Endometrial microvascular endothelial cells (primary cell): ENCODE measurements around the gene DPRX. TPM values are rescaled to one million over a fixed set of nuclear protein-coding genes. Genes with fewer than 3 reads are reported as not detected.

ENCODE experiments used
- in situ Hi-C: cut with HindIII; loops from 2 replicates; pipeline ENCODE4 v1.10.0; 2017; ENCODE audit warnings: low sequenced_read_pairs, low pct_unique_long_range_greater_than_20kb; ENCODE audit errors: inconsistent ontology term
- total RNA-seq: library from RNA; depleted of rRNA; stranded (reverse); fragments of >200 nt; gene quantifications from one replicate; pipeline ENCODE4 v1.2.3, GENCODE V29; 2015; ENCODE audit errors: inconsistent ontology term

The DPRX gene, protein sequence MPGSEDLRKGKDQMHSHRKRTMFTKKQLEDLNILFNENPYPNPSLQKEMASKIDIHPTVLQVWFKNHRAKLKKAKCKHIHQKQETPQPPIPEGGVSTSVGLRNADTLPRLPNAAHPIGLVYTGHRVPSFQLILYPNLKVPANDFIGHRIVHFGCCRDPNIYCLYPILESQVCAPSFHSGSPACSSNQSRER
- not detected for total RNA-seq

DNA sequence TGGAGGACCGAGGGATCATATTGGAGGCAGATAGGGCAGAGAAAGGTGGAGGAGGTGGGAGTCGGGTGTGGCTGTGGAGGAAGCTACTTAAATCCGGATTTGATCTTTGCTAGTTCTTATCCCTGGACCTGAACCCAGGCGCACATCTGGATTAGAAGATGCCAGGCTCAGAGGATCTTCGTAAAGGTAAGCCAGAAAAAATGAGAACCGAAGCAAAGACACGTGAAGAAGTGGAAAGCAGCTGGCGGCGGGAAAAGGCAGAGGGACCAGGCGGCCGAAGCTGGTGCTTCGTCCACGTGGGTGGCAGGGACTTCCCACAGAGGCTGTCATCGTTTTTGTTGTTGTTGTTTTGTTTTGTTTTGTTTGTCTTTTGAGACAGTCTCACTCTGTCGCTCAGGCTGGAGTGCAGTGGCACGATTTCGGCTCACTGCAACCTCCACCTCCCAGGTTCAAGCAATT lies at the start of gene DPRX:
Gene DPRX (plus strand): TSS at position 51 of the 459 bp plus-strand sequence. CDS start 108 bp downstream, at position 159.
- in situ Hi-C loops: no loop called here

DNA sequence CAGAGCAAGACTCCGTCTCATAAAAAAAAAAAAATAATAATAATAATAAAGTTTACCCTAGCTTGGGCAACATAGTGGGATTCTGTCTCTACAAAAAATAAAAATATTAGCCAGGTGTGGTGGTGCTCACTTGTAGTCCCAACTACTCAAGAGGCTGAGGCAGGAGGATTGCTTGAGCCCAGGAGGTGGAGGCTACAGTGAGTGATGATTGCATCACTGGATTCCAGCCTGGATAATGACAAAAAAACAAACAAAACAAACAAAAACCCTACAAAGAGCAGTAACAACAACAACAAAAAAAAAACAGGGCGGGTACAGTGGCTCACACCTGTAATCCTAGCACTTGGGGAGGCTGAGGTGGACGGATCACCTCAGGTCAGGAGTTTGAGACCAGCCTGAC lies 48.6 kb upstream of the DPRX start:
- in situ Hi-C loops: no loop called here

DNA sequence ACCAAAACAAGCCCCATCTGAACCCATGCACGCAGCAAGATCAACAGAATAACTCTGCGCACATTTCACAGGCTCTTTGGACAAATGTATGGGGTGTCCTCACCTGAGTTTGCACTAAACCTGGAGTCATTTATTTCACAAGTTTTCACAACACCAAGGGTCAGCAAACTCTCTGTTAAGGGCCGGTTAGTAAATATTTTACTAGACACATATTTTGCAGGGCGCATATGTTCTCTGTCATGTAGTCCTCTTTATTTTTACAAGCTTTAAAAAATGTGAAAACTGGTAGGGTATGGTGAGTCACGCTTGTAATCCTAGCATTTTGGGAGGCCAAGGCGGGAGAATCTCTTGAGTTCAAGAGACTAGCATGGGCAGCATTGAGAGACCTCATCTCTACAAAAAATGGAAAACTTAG lies 45.5 kb upstream of the DPRX start:
- in situ Hi-C loops: no loop called here

DNA sequence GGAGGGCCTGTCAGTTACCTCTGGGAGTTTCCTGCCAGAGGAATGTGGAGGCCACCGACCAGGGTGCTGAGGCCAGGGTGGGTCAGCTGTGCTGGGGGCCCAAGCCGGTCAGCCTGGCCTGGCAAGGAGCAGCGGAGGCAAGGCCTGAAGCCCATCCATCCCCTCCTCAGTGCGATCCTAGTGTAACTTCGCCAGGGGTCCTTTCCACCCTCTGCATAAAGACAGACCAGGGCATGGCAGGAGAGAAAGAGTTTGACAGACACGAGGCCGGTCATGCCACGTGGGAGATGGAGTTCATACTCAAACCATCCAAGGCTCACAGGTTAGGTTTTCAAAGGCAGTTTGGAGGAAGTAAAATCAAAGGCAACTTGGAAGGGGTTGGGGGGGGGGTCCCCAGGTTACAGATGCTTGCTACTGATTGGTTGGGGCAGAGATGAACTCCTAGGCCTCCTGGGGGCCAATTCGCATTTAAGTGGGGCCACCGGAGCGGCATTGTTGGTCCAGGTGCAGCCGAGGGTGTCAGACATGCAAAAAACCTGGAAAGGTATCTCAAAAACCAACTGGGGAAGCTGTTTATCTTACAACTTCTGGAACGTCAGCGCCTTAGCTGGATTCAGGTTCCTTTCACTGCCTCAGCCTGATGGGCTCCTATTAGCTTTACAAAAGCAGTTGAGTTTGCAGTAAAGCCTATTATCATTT lies 36.8 kb upstream of the DPRX start:
- in situ Hi-C loops: no loop called here

DNA sequence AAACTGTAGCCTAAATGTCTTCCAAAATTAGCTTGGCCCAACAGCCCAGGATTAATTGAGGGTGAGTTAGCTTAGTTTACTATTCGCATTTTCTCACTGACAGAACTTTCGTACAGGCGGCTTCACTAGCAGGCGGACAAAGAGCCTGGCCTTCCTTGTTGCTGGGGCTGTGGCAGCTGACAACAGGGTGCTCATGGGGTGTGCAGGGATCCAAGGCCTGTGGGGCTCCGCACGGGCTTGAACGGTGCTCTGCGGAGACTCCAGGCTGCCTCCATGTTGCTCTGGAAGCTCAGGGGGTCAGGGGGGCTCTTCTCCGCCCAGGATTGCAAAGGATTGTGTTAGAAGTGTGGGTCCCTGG lies 36.3 kb upstream of the DPRX start:
- in situ Hi-C loops: no loop called here

DNA sequence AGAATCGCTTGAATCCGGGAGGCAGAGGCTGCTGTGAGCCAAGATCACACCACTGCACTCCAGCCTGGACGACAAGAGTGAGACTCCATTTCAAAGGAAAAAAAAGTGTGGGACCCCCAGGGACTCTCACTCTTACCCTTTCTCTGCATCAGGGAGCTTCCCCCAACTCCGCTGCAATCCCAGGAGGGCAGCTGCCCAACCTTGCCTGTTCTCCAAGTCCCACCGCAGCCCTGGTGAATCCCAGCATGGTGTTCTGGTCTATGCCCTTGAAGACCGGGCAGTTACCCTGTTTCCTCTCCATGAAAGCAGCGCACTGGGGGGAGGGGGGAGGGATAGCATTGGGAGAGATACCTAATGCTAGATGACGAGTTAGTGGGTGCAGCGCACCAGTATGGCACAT lies 35.7 kb upstream of the DPRX start:
- in situ Hi-C loops: no loop called here

DNA sequence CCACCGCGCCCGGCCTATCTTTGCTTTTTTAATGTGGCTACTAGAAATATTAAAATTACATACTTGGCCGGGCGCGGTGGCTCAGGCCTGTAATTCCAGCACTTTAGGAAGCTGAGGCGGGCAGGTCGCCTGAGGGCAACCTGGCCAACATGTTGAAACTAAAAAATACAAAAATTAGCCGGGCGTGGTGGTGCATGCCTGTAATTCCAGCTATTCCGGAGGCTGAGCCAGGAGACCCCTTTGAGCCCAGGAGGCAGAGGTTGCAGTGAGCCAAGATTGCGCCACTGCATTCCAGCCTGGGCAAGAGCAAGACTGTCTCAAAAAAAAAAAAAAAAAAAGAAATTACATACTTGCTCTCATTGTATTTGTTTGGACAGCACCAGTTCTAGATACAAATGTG lies 34.8 kb upstream of the DPRX start:
- in situ Hi-C loops: no loop called here

DNA sequence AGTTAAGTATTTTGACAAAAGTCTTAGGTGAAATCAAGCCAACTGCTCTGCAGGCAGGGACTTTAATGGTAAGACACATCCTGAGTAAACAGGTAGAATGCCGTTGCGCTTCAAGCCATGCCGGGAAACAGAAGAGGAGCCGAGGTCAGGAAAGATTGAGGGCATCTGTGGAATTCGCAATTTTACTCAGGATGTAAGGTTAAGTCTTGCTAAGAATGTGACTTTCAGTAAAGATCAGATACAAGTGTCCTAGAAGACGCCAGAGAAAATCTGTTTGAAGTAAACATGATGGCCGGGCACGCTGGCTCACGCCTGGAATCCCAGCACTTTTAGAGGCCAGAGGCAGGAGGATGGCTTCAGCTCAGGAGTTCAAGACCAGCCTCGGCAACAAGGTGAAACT lies 33.4 kb upstream of the DPRX start:
- in situ Hi-C loops: no loop called here

DNA sequence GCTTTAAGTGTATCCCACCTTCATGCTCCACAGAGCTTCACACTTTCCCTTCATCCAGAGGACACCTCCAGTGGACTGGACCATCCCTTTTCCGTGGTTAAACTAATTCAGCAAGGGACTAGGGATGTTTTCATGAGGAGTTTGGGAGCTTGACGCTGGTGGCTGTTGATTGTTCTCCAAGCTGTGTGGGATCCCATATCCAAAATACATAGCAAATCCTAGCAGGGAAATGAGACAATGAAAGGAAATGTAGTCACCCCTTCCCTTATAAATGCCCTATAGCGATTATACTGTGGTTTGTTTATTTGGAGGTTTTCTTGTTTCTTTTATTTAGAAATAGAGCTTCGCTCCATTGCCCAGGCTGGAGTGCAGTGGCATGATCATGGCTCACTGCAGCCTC lies 31.6 kb upstream of the DPRX start:
- in situ Hi-C loops: no loop called here

DNA sequence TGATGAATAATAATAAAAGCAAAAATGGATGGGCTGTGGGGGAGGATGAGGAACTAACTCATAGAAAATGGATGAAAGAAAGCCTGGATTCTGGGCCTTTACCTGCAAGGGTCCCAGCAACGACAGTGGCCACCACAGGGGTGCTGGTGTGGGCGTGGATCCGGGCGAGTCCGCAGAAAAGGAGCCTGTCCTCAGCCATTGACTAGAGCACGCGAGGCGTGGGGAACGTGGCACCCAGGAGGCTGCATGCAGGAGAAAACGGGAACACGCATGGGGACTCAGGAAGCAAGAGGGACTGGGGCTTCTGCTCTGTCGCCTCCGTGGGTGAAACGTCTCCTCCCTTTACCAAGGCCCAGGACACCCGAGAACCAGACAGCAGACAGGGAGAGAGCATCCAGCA lies 25.8 kb upstream of the DPRX start:
- in situ Hi-C loops: no loop called here

DNA sequence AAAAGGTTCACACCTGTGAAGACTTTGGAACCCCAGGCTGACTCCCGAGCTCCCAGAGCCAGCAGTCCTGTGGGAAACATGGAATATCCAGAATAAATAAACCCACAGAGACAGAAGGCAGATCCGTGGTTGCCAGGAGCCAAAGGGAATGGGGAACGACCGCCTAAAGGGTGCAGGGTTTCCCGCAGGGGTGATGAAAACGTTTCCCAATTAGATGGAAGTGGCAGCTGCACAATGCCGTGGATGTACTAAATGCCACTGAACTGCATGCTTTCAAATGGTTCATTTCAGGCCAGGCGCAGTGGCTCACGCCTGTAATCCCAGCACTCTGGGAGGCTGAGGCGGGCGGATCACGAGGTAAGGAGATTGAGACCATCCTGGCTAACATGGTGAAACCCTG lies 23.4 kb upstream of the DPRX start:
- in situ Hi-C loops: no loop called here

DNA sequence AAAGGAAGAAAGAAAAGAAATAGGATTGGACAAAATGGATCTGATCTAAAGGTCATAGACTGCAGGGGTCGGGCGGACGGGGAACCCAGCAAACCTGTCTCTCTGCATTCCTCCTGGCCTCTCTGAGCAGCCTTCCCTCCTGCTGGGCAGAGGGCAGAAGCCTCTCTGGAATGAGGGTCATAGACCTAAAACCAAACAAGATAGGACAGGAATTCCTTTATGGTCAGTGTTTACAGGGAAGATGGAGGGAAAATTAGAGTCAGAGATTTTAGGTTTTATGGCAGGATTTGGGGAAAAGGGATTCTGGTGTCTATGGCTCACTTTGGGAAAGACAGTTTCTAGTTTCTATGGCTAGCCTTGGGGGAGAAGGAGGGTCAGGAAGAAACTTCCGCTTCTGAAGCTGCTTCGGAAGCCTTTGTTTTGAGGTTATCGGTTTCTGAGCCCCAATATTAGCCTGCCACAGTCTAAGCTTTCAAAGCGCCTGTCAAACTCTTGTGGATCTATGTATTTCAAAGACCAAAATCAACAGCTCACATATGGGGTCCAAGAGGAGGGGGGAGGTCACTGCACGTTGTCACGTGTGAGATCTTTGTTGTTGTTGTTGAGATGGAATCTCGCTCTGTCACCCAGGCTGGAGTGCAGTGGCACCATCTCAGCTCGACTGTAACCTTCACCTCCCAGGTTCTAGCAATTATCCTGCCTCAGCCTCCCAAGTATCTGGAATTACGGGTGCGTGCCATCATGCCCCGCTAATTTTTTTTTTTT lies 18.9 kb upstream of the DPRX start:
- in situ Hi-C loops: no loop called here

DNA sequence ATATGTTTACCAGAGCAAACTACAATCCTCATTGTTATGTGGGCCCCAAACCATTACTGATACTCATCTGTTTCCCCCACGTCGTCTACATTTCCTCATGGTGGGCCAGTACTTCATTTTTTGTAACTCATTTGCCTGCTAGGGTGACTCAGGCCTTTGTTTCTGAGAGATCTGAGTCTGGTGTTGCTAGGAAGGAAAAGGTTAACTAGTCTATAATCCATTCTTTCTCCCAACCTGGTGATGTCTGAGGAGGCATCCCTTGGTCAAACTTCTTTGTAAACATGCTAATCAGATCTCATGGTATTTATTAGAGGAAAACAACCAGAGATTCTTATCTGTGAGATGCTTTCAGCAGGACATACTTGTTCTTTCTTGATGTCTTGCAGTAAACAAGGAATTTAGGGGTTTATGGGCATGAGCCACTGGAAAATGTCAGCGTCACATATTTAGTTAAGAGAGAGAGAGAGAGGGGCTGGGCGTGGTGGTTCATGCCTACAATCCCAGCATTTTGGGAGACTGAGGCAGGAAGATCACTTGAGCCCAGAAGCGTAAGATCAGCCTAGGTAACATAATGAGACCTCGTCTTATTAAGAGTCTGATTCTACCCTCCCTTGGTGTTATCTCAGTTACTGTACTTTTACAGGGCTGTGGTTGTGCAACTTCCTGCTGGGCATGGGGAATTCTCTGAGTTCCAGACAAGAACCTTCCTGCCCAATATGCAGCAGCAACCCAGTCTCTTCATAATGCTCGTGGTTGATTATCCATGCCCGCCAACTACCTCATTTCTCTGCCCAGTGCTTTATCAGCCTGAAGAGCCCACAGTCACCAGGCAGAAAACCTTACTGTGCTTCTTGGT lies 9.7 kb upstream of the DPRX start:
- in situ Hi-C loops: no loop called here

DNA sequence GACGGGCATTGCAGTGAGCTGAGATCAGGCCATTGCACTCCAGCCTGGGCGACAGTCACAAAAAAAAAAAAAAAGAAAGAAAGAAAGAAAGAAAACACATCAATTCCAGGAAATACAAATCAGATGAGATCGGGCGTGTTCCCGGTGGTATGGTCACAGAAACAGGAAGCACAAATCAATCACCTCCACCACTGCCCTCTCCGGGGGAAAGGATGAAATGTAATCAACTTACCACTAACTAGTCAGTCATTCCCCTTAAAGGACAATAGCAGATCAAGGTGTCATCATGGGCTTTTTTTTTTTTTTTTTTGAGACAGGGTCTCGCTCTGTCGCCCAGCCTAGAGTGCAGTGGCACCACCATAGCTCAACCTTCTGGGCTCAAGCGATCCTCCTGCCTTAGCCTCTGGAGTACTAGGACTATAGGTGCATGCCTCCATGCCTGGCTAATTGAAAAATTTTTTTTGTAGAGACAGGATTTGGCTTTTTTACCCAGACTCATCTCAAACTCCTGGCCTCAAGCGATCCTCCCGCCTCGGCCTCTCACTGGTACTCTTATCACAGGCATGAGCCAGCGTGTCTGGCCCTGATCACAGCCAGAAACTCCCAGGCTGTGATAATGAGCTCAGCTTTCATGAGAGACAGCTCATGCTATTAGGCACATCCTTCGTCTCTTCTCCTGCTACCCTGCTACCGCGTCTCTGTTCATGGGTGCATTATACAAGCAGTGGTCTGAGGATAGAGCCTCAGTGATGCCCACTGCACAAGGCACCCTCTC lies 6.8 kb upstream of the DPRX start:
- in situ Hi-C loops: no loop called here

DNA sequence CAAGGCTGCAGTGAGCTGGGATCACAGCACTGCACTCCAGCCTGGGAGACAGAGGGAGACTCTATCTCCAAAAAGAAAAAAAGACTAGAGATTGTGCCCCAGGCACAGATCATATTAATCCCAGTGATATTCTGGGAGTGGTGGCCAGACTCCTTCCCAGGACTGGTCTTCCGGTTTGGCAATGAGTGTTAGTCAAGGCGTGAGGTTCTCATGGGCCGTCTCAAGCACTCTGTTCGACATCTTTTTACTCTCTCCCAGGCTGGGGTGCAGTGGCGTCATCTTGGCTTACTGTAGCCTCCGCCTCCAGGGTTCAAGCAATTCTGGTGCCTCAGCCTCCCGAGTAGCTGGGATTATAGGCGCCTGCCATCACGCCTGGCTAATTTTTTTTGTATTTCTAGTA lies 5.3 kb upstream of the DPRX start:
- in situ Hi-C loops: no loop called here

DNA sequence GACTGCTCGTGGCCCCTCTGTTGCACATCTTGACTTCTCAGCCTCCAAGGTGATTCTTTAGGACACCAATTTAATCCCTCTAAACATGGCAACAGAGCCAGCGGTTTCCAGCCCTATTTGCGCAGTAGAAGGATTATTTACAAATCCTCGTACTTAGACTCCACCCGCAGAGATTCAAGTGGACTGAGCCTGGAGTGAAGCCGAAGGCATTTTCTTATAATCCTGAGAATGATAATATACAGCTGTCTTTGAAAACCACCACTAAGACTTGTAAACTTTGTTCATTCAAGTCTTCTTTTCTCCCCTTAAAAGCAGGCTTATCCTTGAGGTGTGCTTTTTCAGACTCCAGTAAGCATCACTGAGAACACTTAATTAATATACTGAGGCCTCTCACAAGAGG lies 4.8 kb upstream of the DPRX start:
- in situ Hi-C loops: no loop called here

DNA sequence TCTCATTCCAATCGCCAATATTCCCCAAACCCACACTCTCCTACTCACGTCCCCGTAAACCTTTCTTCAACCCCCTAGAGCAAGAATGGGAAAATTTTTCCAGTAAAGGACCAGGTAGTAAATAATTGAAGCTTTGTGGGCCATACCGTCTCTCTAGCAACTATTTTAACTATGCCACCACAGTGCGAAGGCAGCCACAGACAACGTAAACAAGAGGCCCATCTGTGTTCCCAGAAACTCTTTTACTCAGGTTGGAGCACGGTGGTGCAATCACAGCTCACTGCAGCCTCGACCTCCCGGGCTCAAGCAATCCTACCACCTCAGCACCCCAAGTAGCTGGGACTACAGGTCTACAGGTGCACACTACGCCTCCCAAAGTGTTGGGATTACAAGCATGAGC lies 3.0 kb downstream of the DPRX start:
- in situ Hi-C loops: no loop called here

DNA sequence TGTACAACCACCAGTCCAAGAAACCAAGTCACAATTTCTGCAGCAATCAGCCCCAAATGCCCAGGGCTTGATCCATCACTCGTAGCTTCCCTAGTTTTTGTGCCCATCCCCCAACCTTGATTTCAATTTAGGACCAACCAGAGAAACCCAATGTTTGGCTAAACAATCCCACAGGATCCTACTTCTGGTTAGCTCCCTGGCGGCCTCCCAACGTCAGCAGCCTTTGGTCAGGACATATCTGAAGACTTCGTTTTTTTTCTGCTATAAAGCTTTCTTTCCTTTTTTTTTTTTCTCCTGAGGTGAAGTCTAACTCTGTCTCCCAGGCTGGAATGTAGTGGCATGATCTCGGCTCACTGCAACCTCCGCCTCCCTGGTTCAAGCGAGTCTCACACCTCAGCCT lies 7.7 kb downstream of the DPRX start:
- in situ Hi-C loops: no loop called here
